Vagina (tissue), 2 donors: Measurements from ENCODE around the gene GPR26.

Experiments
- CTCF ChIP-seq, 3 experiments: fragments of 450-650 bp in 2 of 3; fragments of 200-600 bp in 1 of 3; sonication (generic) in 1 of 3; IDR thresholded peaks; one replicate each; pipeline ENCODE4 v1.5.1; 2017 to 2019; ENCODE audit warnings: antibody characterized with exemption in 3 of 3, mild to moderate bottlenecking in 2 of 3, moderate library complexity in 2 of 3
- POLR2A ChIP-seq, 2 donors: fragments of 450-650 bp; IDR thresholded peaks; one replicate each; pipeline ENCODE4 v1.6.1; 2017; ENCODE audit warnings: antibody characterized with exemption in 2 of 2, mild to moderate bottlenecking in 2 of 2, moderate library complexity in 2 of 2
- POLR2AphosphoS5 ChIP-seq, 2 donors: sonication (generic); formaldehyde crosslinking; IDR thresholded peaks; one replicate each; pipeline ENCODE4 v1.9.0; 2017; ENCODE audit warnings: antibody characterized with exemption in 2 of 2, mild to moderate bottlenecking in 2 of 2, low read depth in 1 of 2; ENCODE audit not compliant: insufficient read depth in 1 of 2

- TF ChIP-seq CTCF (IDR thresholded peaks at IDR 0.05) (no peak), POLR2A (IDR thresholded peaks at IDR 0.05) (no peak), POLR2AphosphoS5 (IDR thresholded peaks at IDR 0.05; ENCODE audit: insufficient read depth in 1 of 2, low read depth in 1 of 2) (no peak)
Measured at GRCh38 chr10:123639131-123639530, 27.0 kb upstream of the GPR26 start.
